Smooth muscle cell (in vitro differentiated cells): ENCODE results near the gene PLEKHA6. TPM values are rescaled to one million over a fixed set of nuclear protein-coding genes. Genes with fewer than 3 reads are reported as not detected.

ENCODE experiments used
- DNase-seq: peaks from one replicate; lab custom pipeline; 2025; ENCODE audit not compliant: unreplicated experiment; lab: John Stamatoyannopoulos, UW
- H2AFZ ChIP-seq: fragments of 200-600 bp; sonication (generic); 2 replicates; pipeline ENCODE4 v1.6.0; 2016; ENCODE audit warnings: antibody characterized with exemption, low read depth, mild to moderate bottlenecking
- H3F3A ChIP-seq: fragments of 200-600 bp; sonication (generic); 2 replicates; pipeline ENCODE4 v1.6.0; 2017; ENCODE audit warnings: antibody characterized with exemption, low read depth
- H3K27ac ChIP-seq: fragments of 200-600 bp; sonication (generic); 2 replicates; pipeline ENCODE4 v1.5.1; 2016; ENCODE audit warnings: low read depth, mild to moderate bottlenecking
- H3K27me3 ChIP-seq: fragments of 200-600 bp; sonication (generic); 2 replicates; pipeline ENCODE4 v1.6.1; 2016; ENCODE audit warnings: low read depth, mild to moderate bottlenecking
- H3K36me3 ChIP-seq: fragments of 200-600 bp; sonication (generic); 2 replicates; pipeline ENCODE4 v1.5.1; 2016; ENCODE audit warnings: low read depth
- H3K4me1 ChIP-seq: fragments of 200-600 bp; sonication (generic); 2 replicates; pipeline ENCODE4 v1.5.1; 2016; ENCODE audit warnings: low read depth
- H3K4me2 ChIP-seq: fragments of 200-600 bp; sonication (generic); 2 replicates; pipeline ENCODE4 v1.6.0; 2016; ENCODE audit warnings: mild to moderate bottlenecking
- H3K4me3 ChIP-seq: fragments of 200-600 bp; sonication (generic); 2 replicates; pipeline ENCODE4 v1.5.1; 2016; ENCODE audit warnings: mild to moderate bottlenecking
- H3K79me2 ChIP-seq: fragments of 200-600 bp; sonication (generic); 2 replicates; pipeline ENCODE4 v1.6.0; 2016; ENCODE audit warnings: low read depth, mild to moderate bottlenecking
- H3K9ac ChIP-seq: fragments of 200-600 bp; sonication (generic); 2 replicates; pipeline ENCODE4 v1.6.0; 2016; ENCODE audit warnings: low read depth
- H3K9me3 ChIP-seq: fragments of 200-600 bp; sonication (generic); replicated peaks from 2 replicates; pipeline ENCODE4 v1.5.1; 2016; ENCODE audit warnings: low read depth
- H4K20me1 ChIP-seq: fragments of 200-600 bp; sonication (generic); 2 replicates; pipeline ENCODE4 v1.6.0; 2016; ENCODE audit warnings: low read depth
- CTCF ChIP-seq: fragments of 200-600 bp; sonication (generic); IDR thresholded peaks from 2 replicates; pipeline ENCODE4 v1.5.1; 2017; ENCODE audit warnings: borderline replicate concordance, mild to moderate bottlenecking, antibody characterized with exemption; ENCODE audit not compliant: insufficient read depth, poor library complexity, severe bottlenecking
- WGBS: methylation state at CpG from one replicate; pipeline ENCODE4 v1.1.7; 2016; ENCODE audit warnings: low lambda C conversion rate; 5-methylcytosine and 5-hydroxymethylcytosine counted together
- polyA plus RNA-seq: library from polyadenylated mRNA; unstranded; fragments of >200 nt; fragmentation: Nextera tagmentation; extraction: Ambion mirVana; gene quantifications from 2 replicates; pipeline ENCODE4 v1.2.1, GENCODE V29; 2016
- total RNA-seq: library from RNA; depleted of rRNA; stranded (reverse); fragments of >200 nt; gene quantifications from 2 replicates; pipeline ENCODE4 v1.2.3, GENCODE V29; 2014

The PLEKHA6 gene
- total and polyA plus RNA-seq, 2 experiments from 2014 or later: 0.45 to 0.85 TPM

GRCh38 chr1:204338360-204338759, 21.4 kb downstream of the PLEKHA6 start:
- DNase-seq: no peak
- Histone ChIP-seq H3K27ac (no peak overlapping the region), H3F3A (no peaks in the 10 kb centered on the region), H3K27me3 (no peaks in the 10 kb centered on the region), H3K36me3 (no peaks in the 10 kb centered on the region), H3K9me3 (no peaks in the 10 kb centered on the region), H2AFZ (no peak overlapping the region), H4K20me1 (no peaks in the 10 kb centered on the region), H3K4me2 (no peak overlapping the region), H3K4me1 (peaks cover 37% of the 10 kb centered on the region), H3K9ac (no peak overlapping the region), H3K4me3 (no peak overlapping the region), H3K79me2 (no peaks in the 10 kb centered on the region)
- WGBS: 60% methylated on average over 2 of the region's 2 CpGs
- TF ChIP-seq CTCF: no peak

GRCh38 chr1:204337583-204337982, 22.1 kb downstream of the PLEKHA6 start:
- Histone ChIP-seq H3K9me3 (no peaks in the 10 kb centered on the region), H3K27ac (no peak overlapping the region), H3K79me2 (no peaks in the 10 kb centered on the region), H4K20me1 (no peaks in the 10 kb centered on the region), H3K4me2 (no peak overlapping the region), H3F3A (no peaks in the 10 kb centered on the region), H3K9ac (no peak overlapping the region), H3K27me3 (no peaks in the 10 kb centered on the region), H3K4me3 (no peak overlapping the region), H3K4me1 (peaks cover 37% of the 10 kb centered on the region), H3K36me3 (no peaks in the 10 kb centered on the region), H2AFZ (no peak overlapping the region)
- TF ChIP-seq CTCF: no peak
- 97% methylated on average over 6 of the region's 6 CpGs for WGBS
- DNase-seq: no peak

- no peak overlapping the region for H3K9ac ChIP-seq
- no peak for TF ChIP-seq CTCF
- no peaks in the 10 kb centered on the region for H3F3A ChIP-seq
- peaks cover 37% of the 10 kb centered on the region for H3K4me1 ChIP-seq
- no peak for DNase-seq
- no peak overlapping the region for H3K4me2 ChIP-seq
- WGBS: 97% methylated on average over 3 of the region's 3 CpGs
- no peaks in the 10 kb centered on the region for H3K36me3 ChIP-seq
- H3K27ac ChIP-seq: no peak overlapping the region
- H2AFZ ChIP-seq: no peak overlapping the region
- H3K4me3 ChIP-seq: no peak overlapping the region
- H3K9me3 ChIP-seq: no peaks in the 10 kb centered on the region
- no peaks in the 10 kb centered on the region for H3K79me2 ChIP-seq
- H4K20me1 ChIP-seq: no peaks in the 10 kb centered on the region
- no peaks in the 10 kb centered on the region for H3K27me3 ChIP-seq
Observed at GRCh38 chr1:204337036-204337429, 22.7 kb downstream of the PLEKHA6 start.

- H3K4me3 ChIP-seq: no peak overlapping the region
- no peaks in the 10 kb centered on the region for H4K20me1 ChIP-seq
- DNase-seq: no peak
- no peaks in the 10 kb centered on the region for H3K36me3 ChIP-seq
- no peaks in the 10 kb centered on the region for H3F3A ChIP-seq
- no peaks in the 10 kb centered on the region for H3K27me3 ChIP-seq
- no peak overlapping the region for H3K4me2 ChIP-seq
- H3K9me3 ChIP-seq: no peaks in the 10 kb centered on the region
- H3K27ac ChIP-seq: no peak overlapping the region
- 76% methylated on average over 3 of the region's 3 CpGs for WGBS
- no peak overlapping the region for H3K9ac ChIP-seq
- peaks cover 35% of the 10 kb centered on the region for H3K4me1 ChIP-seq
- TF ChIP-seq CTCF: no peak
- H3K79me2 ChIP-seq: no peaks in the 10 kb centered on the region
- H2AFZ ChIP-seq: no peak overlapping the region
Observed at GRCh38 chr1:204336421-204337035, 23.2 kb downstream of the PLEKHA6 start.
